Fibroblast of villous mesenchyme (primary cell): Measurements from ENCODE around the gene PSAT1. TPM values are rescaled to one million over a fixed set of nuclear protein-coding genes. Genes with fewer than 3 reads are reported as not detected.
A peak's percentile ranks its signal among the peaks of the same experiment; 100 is the strongest.

Source experiments
- DNase-seq: peaks from one replicate; pipeline ENCODE4 v3.0.0-alpha.2; 2010; ENCODE audit warnings: low read depth
- H3K4me3 ChIP-seq: 2 replicates; pipeline ENCODE4 v1.5.1; 2011; ENCODE audit warnings: low read depth, mild to moderate bottlenecking, low read length
- CTCF ChIP-seq: IDR thresholded peaks from 2 replicates; pipeline ENCODE4 v1.5.1; 2012; ENCODE audit warnings: low read depth, mild to moderate bottlenecking, low read length; ENCODE audit not compliant: insufficient read depth
- total RNA-seq: library from RNA; depleted of rRNA; stranded (reverse); fragments of >200 nt; gene quantifications from 2 replicates; pipeline ENCODE4 v1.2.3, GENCODE V29; 2012

Gene PSAT1
- 106 and 158 TPM in 2 replicates for total RNA-seq

DNA sequence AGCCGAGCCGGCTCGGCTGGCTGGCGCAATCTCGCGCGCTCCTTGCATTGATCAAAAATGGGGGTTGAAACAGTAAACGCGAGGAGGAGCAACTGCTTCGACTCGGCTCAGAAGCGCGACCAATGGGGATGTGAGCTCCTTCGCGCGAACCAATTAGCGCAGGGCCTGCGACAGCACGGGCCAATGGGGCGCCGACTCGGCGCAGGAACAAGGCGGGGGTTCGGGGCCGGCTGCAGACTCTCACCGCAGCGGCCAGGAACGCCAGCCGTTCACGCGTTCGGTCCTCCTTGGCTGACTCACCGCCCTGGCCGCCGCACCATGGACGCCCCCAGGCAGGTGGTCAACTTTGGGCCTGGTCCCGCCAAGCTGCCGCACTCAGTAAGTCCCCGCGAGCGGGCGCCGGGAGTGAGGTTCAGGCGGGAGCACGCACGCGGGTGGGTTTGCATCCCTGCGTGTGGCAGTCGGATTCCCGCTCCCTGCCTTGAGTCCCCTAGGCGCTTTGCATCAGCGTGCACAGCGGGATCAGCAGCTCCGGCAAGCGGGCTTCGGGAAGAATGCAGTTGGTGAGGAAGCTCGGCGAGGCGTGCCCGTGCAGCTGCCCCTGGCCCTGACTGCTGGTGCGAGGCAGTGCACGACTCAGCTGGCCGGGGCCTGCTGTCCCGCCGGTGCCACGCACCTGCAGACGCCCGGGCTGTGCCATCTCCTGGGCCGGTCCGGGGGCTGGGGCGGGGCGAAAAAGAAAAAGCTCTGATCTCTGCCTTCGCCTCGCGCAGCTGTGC, at the start of gene PSAT1:
TSS of gene PSAT1 (plus strand) at position 233 of the 779 bp plus-strand sequence. CDS start at position 319, 86 bp downstream.
- H3K4me3 ChIP-seq, result peak within 1 kb of the TSS; percentile 94
- no peak for TF ChIP-seq CTCF
- peak; percentile 97 for DNase-seq

DNA sequence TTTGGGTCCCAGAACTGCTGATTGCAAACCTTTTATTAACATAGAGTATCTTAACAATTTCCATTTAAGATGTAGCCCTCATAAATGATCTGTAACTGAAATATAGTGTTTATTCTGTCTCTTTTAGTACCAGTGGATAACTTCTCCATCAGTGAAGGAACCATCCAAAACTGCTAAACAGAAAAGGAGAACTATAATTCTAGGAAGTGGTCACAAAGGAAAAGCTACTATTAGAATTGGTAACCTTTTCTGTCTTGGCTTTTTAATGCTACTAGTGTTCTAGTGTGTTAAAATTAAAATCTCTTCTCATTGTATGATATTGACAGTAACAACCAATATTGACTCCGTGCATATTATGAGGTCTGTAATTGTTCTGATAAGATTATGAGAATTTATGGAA, 48.3 kb upstream of the PSAT1 start:
- no peak overlapping the region for H3K4me3 ChIP-seq
- DNase-seq, result no peak
- TF ChIP-seq CTCF, result no peak

DNA sequence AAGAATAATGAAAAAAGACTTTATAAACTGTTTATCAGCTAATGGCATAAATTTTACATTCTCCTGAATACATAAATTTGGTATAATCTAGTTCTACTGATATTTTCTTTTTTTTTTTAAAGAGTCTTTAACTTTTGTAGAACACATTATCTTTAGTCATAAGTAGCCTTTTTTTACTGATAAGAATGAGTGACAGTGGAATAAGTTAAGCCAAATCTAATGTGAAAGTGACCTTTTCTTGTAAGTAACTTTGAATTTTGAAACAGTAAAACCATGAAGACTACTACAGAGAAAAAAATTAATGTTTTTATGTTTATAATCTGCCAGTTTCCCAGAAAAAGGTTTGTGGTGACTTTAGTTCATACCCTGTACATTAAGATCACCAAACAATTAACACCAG, 47.4 kb upstream of the PSAT1 start:
- no peak overlapping the region for H3K4me3 ChIP-seq
- DNase-seq, result no peak
- no peak for TF ChIP-seq CTCF

DNA sequence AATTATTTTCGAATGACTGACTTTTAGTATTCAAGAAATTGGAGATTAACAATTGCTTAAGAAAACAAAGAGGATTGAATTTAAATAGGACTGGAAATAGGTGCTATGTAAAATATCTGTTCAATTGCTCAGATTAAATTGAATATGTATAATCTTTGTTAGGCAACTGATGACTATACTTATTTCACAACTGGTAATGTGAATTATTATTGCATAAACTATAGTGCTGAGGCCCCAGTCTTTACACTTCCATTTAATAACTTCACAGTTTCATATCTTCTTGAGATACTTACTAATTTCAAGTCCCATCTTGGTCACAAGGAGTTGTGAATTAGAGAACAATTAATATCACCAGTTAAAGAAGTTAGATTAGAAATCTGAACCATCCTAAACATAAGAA, 44.3 kb upstream of the PSAT1 start:
- TF ChIP-seq CTCF, result no peak
- H3K4me3 ChIP-seq, result no peak overlapping the region
- DNase-seq, result no peak

DNA sequence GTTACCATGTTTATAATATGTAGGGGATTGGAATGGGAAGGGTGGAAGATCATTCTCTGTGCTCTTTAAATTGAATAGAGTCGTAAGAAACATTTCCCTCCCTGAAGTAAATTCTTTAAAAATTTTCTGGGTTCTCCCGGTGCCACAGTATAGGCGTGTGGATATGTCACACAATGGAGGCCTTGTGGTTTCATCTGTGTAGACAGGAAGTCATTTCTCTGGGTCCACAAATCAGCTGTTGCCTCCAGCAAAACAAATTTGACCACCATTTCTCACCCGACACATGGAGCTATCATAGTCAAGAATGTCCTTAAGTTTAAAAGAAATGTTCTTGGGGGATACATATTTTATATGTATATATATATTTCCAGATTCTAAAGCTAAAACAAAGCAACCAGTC, 43.6 kb upstream of the PSAT1 start:
- no peak overlapping the region for H3K4me3 ChIP-seq
- no peak for DNase-seq
- TF ChIP-seq CTCF, result no peak

GRCh38 chr9:78261403-78262001, 35.4 kb upstream of the PSAT1 start:
- H3K4me3 ChIP-seq, result no peak overlapping the region
- TF ChIP-seq CTCF, result peak; percentile 64
- peak; percentile 54 for DNase-seq
